HG03565 (cell line): ENCODE results near the gene ZCCHC10.

Source experiments
- ATAC-seq: cut with Tn5 transposase; IDR thresholded peaks from one replicate; pipeline ENCODE4 v1.9.1; 2021; ENCODE audit warnings: mild to moderate bottlenecking, moderate library complexity; ENCODE audit not compliant: unreplicated experiment

ZCCHC10 gene

GRCh38 chr5:133025804-133026663 is at the start of gene ZCCHC10:
ZCCHC10 (minus strand) TSS chr5:133026549; CDS start chr5:133026537, 12 bp downstream.
- ATAC-seq, result peak; percentile 96

- ATAC-seq, result no peak
These were observed 49.5 kb upstream of the ZCCHC10 start for GRCh38 chr5:133075572-133076536.

GRCh38 chr5:133072021-133072420 is 45.7 kb upstream of the ZCCHC10 start:
- ATAC-seq, result no peak

GRCh38 chr5:133066045-133066444 is 39.7 kb upstream of the ZCCHC10 start:
- no peak for ATAC-seq

- ATAC-seq, result no peak
These were observed 39.1 kb upstream of the ZCCHC10 start for GRCh38 chr5:133065471-133065870.

GRCh38 chr5:133063965-133064364 is 37.6 kb upstream of the ZCCHC10 start:
- ATAC-seq, result no peak

GRCh38 chr5:133062276-133062675 is 35.9 kb upstream of the ZCCHC10 start:
- ATAC-seq, result no peak

- ATAC-seq, result no peak
These were observed 33.3 kb upstream of the ZCCHC10 start for GRCh38 chr5:133059621-133060020.

GRCh38 chr5:133056891-133057290 is 30.5 kb upstream of the ZCCHC10 start:
- no peak for ATAC-seq

- no peak for ATAC-seq
These were observed 28.5 kb upstream of the ZCCHC10 start for GRCh38 chr5:133054697-133055471.

GRCh38 chr5:133053448-133053847 is 27.1 kb upstream of the ZCCHC10 start:
- ATAC-seq, result no peak

- ATAC-seq, result peak; percentile 20
These were observed 26.2 kb upstream of the ZCCHC10 start for GRCh38 chr5:133052317-133053175.

- ATAC-seq, result peak; percentile 83
These were observed 25.4 kb upstream of the ZCCHC10 start, which contains the start of gene HSPA4 for GRCh38 chr5:133051542-133052316. HSPA4 (plus strand) TSS chr5:133052013; CDS start chr5:133052251, 238 bp downstream.

GRCh38 chr5:133051061-133051541 is 24.8 kb upstream of the ZCCHC10 start:
- no peak for ATAC-seq

GRCh38 chr5:133050521-133050920 is 24.2 kb upstream of the ZCCHC10 start:
- no peak for ATAC-seq

GRCh38 chr5:133049726-133050048 is 23.3 kb upstream of the ZCCHC10 start:
- ATAC-seq, result no peak

- no peak for ATAC-seq
These were observed 22.8 kb upstream of the ZCCHC10 start for GRCh38 chr5:133048993-133049725.

GRCh38 chr5:133047404-133047803 is 21.1 kb upstream of the ZCCHC10 start:
- ATAC-seq, result no peak
